Lower leg skin (tissue), 3 donors: ENCODE measurements around the gene IQGAP3.

Experiments
- POLR2A ChIP-seq, 2 donors: fragments of 450-650 bp; IDR thresholded peaks; one replicate each; pipeline ENCODE4 v1.6.1; 2016 to 2017; ENCODE audit warnings: antibody characterized with exemption in 2 of 2, mild to moderate bottlenecking in 1 of 2, moderate library complexity in 1 of 2
- TF ChIP-seq, protein P1 (sequence below), 3 donors: fragments of 450-650 bp; IDR thresholded peaks; one replicate each; pipeline ENCODE4 v1.5.1; 2016; ENCODE audit warnings: antibody characterized with exemption in 3 of 3, mild to moderate bottlenecking in 3 of 3, moderate library complexity in 2 of 3

DNA sequence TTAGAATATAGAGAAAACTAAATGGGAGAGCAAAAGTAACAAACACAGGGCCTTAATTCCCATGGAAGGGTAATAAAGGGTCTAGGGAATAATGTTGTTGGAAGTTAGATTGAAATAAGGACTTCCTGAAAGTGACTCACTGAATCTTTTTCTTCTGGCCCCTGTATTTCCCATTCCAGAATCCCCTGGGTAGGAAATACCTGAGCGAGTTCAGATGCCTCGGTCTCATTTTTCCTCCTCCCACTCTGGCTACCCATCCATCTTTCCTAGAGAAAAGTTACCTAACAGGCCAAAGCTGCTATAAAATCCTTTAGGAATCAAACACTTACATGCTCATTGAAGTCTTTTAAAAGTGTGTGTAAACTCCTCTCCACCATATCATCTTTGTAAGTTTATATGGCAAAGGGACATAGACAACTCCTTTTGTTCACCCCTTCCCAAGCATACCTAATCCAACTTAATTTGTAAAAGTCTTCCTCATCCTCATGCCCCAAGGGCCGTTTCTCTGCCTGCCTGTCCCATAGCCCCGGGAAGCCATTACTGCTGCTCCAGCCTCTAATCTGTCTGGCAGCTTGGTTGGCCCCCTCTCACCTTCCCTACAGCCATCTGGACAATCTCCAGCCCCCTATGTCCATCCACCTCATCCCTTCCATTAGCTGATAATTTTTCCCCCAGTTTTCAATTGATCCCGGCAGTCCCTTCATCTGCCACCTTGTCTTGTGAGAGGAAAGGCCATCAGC is 68.5 kb downstream of the IQGAP3 start:
- TF ChIP-seq, protein P1, sequence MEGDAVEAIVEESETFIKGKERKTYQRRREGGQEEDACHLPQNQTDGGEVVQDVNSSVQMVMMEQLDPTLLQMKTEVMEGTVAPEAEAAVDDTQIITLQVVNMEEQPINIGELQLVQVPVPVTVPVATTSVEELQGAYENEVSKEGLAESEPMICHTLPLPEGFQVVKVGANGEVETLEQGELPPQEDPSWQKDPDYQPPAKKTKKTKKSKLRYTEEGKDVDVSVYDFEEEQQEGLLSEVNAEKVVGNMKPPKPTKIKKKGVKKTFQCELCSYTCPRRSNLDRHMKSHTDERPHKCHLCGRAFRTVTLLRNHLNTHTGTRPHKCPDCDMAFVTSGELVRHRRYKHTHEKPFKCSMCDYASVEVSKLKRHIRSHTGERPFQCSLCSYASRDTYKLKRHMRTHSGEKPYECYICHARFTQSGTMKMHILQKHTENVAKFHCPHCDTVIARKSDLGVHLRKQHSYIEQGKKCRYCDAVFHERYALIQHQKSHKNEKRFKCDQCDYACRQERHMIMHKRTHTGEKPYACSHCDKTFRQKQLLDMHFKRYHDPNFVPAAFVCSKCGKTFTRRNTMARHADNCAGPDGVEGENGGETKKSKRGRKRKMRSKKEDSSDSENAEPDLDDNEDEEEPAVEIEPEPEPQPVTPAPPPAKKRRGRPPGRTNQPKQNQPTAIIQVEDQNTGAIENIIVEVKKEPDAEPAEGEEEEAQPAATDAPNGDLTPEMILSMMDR (IDR thresholded peaks at IDR 0.05) = no peak
- TF ChIP-seq POLR2A (IDR thresholded peaks at IDR 0.05) = no peak
